Neural crest cell (in vitro differentiated cells): Measurements from ENCODE around the gene COPG2. TPM values are rescaled to one million over a fixed set of nuclear protein-coding genes. Genes with fewer than 3 reads are reported as not detected.

Experiments
- DNase-seq: peaks from one replicate; pipeline ENCODE4 v3.0.0; 2021; ENCODE audit warnings: low read depth, mixed read lengths, low spot score
- H3K27ac Mint-ChIP-seq: one replicate; pipeline ENCODE4 v1.8.0; 2021; ENCODE audit warnings: mild to moderate bottlenecking, mixed read lengths; ENCODE audit not compliant: unreplicated experiment
- H3K27me3 Mint-ChIP-seq: 2 replicates; pipeline ENCODE4 v1.8.0; 2021; ENCODE audit warnings: low read depth, mild to moderate bottlenecking, mixed read lengths
- H3K36me3 Mint-ChIP-seq: 2 replicates; pipeline ENCODE4 v1.8.0; 2021; ENCODE audit warnings: low read depth, mild to moderate bottlenecking, mixed read lengths
- H3K4me1 Mint-ChIP-seq: 2 replicates; pipeline ENCODE4 v1.8.0; 2021; ENCODE audit warnings: mixed read lengths
- H3K4me3 Mint-ChIP-seq: one replicate; pipeline ENCODE4 v1.8.0; 2021; ENCODE audit warnings: mild to moderate bottlenecking, mixed read lengths
- H3K9me3 Mint-ChIP-seq: 2 replicates; pipeline ENCODE4 v1.8.0; 2021; ENCODE audit warnings: mixed read lengths
- CTCF ChIP-seq: fragments of 200-600 bp; sonication (generic); conservative IDR thresholded peaks from 2 replicates; pipeline ENCODE4 v1.5.0; 2021; ENCODE audit warnings: antibody characterized with exemption, mild to moderate bottlenecking
- long read RNA-seq: library from polyadenylated mRNA; unstranded; transcript quantifications from one replicate; pipeline ENCODE4 v2.0.0, GENCODE V29; 2020
- total RNA-seq: library from RNA; stranded (reverse); gene quantifications from 2 replicates; pipeline ENCODE4 v1.2.1, GENCODE V29; 2021

COPG2 gene
- 59.9 and 62.7 TPM in 2 replicates for total RNA-seq
- long read RNA-seq, transcript COPG2-202 (24 exons, 3,134 nt), result major isoform, 47 of 71 reads
- long read RNA-seq, partial matches to known transcripts, result 15 of 71 reads
- long read RNA-seq, other reads (novel, unspliced or antisense), result 6 of 71 reads

DNA sequence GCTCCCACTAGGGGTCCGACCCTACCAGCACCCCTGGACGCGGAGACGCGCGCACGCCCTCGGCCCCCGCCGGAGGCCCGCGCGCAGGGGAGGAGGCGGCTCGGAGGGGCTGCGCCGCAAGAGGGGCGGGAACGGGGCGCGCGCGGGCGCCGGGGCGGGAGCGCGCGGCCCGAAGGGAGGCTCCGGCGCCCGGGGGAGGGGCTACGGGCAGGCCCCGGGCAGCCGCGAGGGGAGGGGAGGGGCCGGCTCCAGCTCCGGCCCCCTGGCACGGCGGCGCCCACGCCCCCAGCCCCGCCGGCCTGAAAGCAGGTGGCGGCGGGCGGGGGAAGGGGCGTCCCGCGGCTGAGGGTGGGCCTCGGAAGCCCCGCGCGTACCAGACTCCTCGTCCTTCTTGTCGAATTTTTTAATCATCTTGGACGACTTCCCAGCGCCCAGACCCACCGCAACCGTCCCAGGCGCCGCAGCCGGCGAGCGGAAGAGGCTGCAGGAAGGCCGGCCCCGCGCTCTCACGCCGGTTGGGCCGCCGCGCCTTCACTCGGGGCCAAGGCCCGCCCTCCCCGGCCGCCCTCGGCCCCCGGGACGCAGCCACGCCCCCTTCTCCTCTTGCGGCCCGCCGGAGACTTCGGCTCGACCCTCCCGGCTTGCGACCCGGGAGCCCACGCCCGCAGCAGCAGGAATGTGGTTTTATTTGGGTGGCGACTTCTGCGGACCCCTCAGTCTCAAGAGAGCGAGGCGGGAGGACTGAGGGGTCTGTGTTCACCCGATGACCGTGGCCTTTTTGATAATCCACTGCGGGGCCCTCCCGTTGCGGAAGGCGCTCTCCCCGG lies at the start of gene COPG2:
Gene COPG2 (minus strand): TSS at position 491 of the 827 bp plus-strand sequence. CDS start 80 bp downstream, at position 411.
- Mint-ChIP-seq H3K4me1 (peaks cover 20% of the 10 kb centered on the region), H3K4me3 (peak within 1 kb of the TSS; percentile 93), H3K27me3 (no peaks in the 10 kb centered on the region), H3K27ac (peak within 1 kb of the TSS; percentile 40), H3K9me3 (no peaks in the 10 kb centered on the region), H3K36me3 (no peaks in the 10 kb centered on the region)
- no peak for TF ChIP-seq CTCF
- peak; percentile 86 for DNase-seq

GRCh38 chr7:130712416-130712815 lies 43.9 kb upstream of the COPG2 start:
- DNase-seq, result no peak
- Mint-ChIP-seq H3K36me3 (no peaks in the 10 kb centered on the region), H3K4me1 (no peaks in the 10 kb centered on the region), H3K4me3 (no peak overlapping the region), H3K27me3 (peaks cover 2% of the 10 kb centered on the region), H3K9me3 (no peaks in the 10 kb centered on the region), H3K27ac (no peak overlapping the region)
- no peak for TF ChIP-seq CTCF

- Mint-ChIP-seq H3K27me3 (peaks cover 2% of the 10 kb centered on the region), H3K27ac (no peak overlapping the region), H3K4me1 (no peaks in the 10 kb centered on the region), H3K36me3 (peaks cover 7% of the 10 kb centered on the region), H3K9me3 (peaks cover 14% of the 10 kb centered on the region), H3K4me3 (no peak overlapping the region)
- DNase-seq, result no peak
- no peak for TF ChIP-seq CTCF
These were observed 40.2 kb upstream of the COPG2 start for GRCh38 chr7:130708766-130709165.

GRCh38 chr7:130708001-130708400 lies 39.5 kb upstream of the COPG2 start:
- Mint-ChIP-seq H3K36me3 (peaks cover 7% of the 10 kb centered on the region), H3K27me3 (peaks cover 2% of the 10 kb centered on the region), H3K4me3 (no peak overlapping the region), H3K4me1 (no peaks in the 10 kb centered on the region), H3K27ac (no peak overlapping the region), H3K9me3 (peaks cover 15% of the 10 kb centered on the region)
- no peak for DNase-seq
- TF ChIP-seq CTCF, result no peak

DNA sequence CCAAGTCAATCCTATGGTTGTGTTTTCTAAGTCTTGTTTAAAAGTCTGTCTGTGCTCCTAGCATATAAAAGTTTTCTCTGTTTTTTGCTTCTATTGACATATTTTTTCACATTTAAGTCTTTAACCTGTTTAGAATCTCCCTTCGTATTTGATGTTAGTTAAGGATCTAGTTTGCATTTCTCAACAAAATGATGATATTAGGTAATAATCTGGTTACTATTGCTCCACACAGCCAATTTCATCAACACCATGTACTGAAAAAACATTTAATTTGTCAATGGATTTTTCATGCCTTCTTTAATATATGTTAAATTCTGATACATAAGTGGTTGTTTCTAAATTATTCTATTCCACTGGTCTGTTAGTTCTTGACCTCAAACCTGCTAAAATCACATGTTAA lies 35.3 kb upstream of the COPG2 start:
- H3K4me1 Mint-ChIP-seq, result no peaks in the 10 kb centered on the region
- TF ChIP-seq CTCF, result no peak
- H3K9me3 Mint-ChIP-seq, result peaks cover 15% of the 10 kb centered on the region
- H3K4me3 Mint-ChIP-seq, result no peak overlapping the region
- DNase-seq, result no peak
- peaks cover 7% of the 10 kb centered on the region for H3K36me3 Mint-ChIP-seq
- H3K27me3 Mint-ChIP-seq, result no peaks in the 10 kb centered on the region
- H3K27ac Mint-ChIP-seq, result no peak overlapping the region
